Panc1 (cell line): Measurements from ENCODE around the gene FKRP. TPM values are rescaled to one million over a fixed set of nuclear protein-coding genes. Genes with fewer than 3 reads are reported as not detected.
"Not testable (repeated sequence)": the region's sequence is repeated elsewhere in the genome, so short reads cannot be mapped to it uniquely, and the experiment has no call there.

Source experiments
- ATAC-seq: fragments of 200-7000 bp; cut with Tn5 transposase; 2 replicates; pipeline ENCODE4 v1.9.1; 2020; ENCODE audit warnings: mild to moderate bottlenecking, moderate library complexity
- BruUV-seq: library from RNA; stranded (reverse); fragments of 400-500 nt; replicated peaks from 2 replicates; lab custom pipeline; 2021; lab: Mats Ljungman, UMichigan
- CTCF ChIA-PET: fragments of 300-600 bp; sonication (Branson Sonifier 250); formaldehyde crosslinking; loops from one replicate; lab custom pipeline; 2022; ENCODE audit warnings: antibody characterized with exemption; lab: Charles Lee
- POLR2A ChIA-PET: fragments of 300-600 bp; sonication (Branson Sonifier 250); formaldehyde crosslinking; loops from one replicate; lab custom pipeline; 2022; ENCODE audit warnings: antibody characterized with exemption; lab: Charles Lee
- DNase-seq: peaks from one replicate; pipeline ENCODE4 v3.0.0-alpha.2; 2010; ENCODE audit warnings: low read depth, low spot score
- H3K27ac ChIP-seq: 2 replicates; pipeline ENCODE4 v1.5.1; 2011; ENCODE audit warnings: mild to moderate bottlenecking, low read length, inconsistent platforms
- H3K27me3 ChIP-seq: fragments of 200-500 bp; sonication (Bioruptor generic); 2 replicates; pipeline ENCODE4 v1.6.0; 2014; ENCODE audit warnings: low read length, inconsistent platforms; ENCODE audit not compliant: control insufficient read depth, insufficient read depth
- H3K36me3 ChIP-seq: fragments of 200-500 bp; sonication (Bioruptor generic); 2 replicates; pipeline ENCODE4 v1.5.1; 2014; ENCODE audit warnings: inconsistent platforms, mild to moderate bottlenecking, low read length, moderate library complexity; ENCODE audit not compliant: control insufficient read depth, insufficient read depth
- H3K4me1 ChIP-seq: 2 replicates; pipeline ENCODE4 v1.5.1; 2011; ENCODE audit warnings: inconsistent platforms, mild to moderate bottlenecking, low read length, moderate library complexity; ENCODE audit not compliant: control insufficient read depth, insufficient read depth
- H3K4me3 ChIP-seq, 2 experiments: 2 replicates each; pipeline ENCODE4 v1.5.1; 2011 to 2012; ENCODE audit warnings: low read depth in 2 of 2, low read length in 2 of 2, mild to moderate bottlenecking in 2 of 2, inconsistent platforms in 1 of 2, moderate library complexity in 1 of 2
- H3K9me3 ChIP-seq: fragments of 200-500 bp; sonication (Bioruptor generic); 2 replicates; pipeline ENCODE4 v1.5.1; 2014; ENCODE audit warnings: low read depth, mild to moderate bottlenecking, inconsistent platforms, low read length, moderate library complexity; ENCODE audit not compliant: control insufficient read depth, insufficient read depth
- POLR2AphosphoS5 ChIP-seq: IDR thresholded peaks from 2 replicates; pipeline ENCODE4 v1.6.1; 2012; ENCODE audit warnings: mild to moderate bottlenecking, low read depth, low read length, moderate library complexity
- SIN3A ChIP-seq: IDR thresholded peaks from 2 replicates; pipeline ENCODE4 v1.6.1; 2012; ENCODE audit warnings: low read depth, mild to moderate bottlenecking, low read length, moderate library complexity, borderline replicate concordance; ENCODE audit not compliant: insufficient read depth
- TCF7L2 ChIP-seq: IDR thresholded peaks from 2 replicates; pipeline ENCODE4 v1.6.1; 2011; ENCODE audit warnings: mild to moderate bottlenecking, low read depth, low read length, inconsistent platforms
- in situ Hi-C: cut with HindIII; loops from 2 replicates; pipeline ENCODE4 v1.10.0; 2016; ENCODE audit warnings: low sequenced_read_pairs, low pct_unique_long_range_greater_than_20kb
- intact Hi-C: fragments of 100-400 bp; cut with micrococcal nuclease; formaldehyde crosslinking; loops from one replicate; pipeline ENCODE4 v1.10.0; 2022; ENCODE audit not compliant: unreplicated experiment
- total RNA-seq: library from RNA; stranded (reverse); gene quantifications from one replicate; pipeline ENCODE4 v1.2.1, GENCODE V29; 2021; ENCODE audit not compliant: unreplicated experiment
- TF ChIP-seq, protein P1 (sequence below): fragments of 450-650 bp; IDR thresholded peaks from 2 replicates; pipeline ENCODE4 v1.5.1; 2017; ENCODE audit warnings: mild to moderate bottlenecking
- TF ChIP-seq, protein P2 (sequence below), 2 experiments: IDR thresholded peaks; 2 replicates each; pipeline ENCODE4 v1.6.1; 2011 to 2012; ENCODE audit warnings: low read depth in 2 of 2, control low read depth in 1 of 2, low read length in 1 of 2, mild to moderate bottlenecking in 1 of 2, moderate library complexity in 1 of 2; ENCODE audit not compliant: insufficient read depth in 1 of 2

The FKRP gene
- total RNA-seq, 1 experiment from 2014 or later, result 21.6 TPM

DNA sequence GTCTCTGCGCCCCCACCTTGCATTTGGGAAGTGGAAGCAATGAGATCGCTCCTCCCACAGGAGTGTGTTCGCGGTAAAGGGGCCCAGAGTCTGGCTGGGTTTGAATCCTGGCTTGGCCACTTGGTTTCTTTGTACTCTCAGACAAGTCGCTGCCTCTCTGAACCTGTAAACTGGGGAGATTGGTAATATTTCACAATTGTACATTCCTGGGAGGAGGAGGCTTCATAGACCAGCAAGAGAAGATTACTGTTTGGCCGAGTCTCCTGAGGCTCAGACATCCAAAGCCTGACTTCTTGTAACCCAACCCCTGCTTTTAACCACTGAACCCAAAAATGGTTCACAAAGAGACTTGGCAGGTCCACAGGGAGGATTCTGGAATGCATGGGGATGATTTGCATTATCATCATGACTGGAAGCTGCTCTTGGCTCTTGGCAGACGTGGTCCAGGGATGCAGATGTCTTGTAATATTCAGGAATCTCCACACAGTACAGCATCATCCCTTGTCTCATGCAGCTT lies 14.0 kb downstream of the FKRP start:
- BruUV-seq, result no TSS peak
- Histone ChIP-seq H3K36me3 (no peaks in the 10 kb centered on the region), H3K27me3 (no peaks in the 10 kb centered on the region), H3K9me3 (no peaks in the 10 kb centered on the region), H3K27ac (no peak overlapping the region), H3K4me1 (no peaks in the 10 kb centered on the region), H3K4me3 (no peak overlapping the region)
- ChIA-PET POLR2A (interaction anchor here (0.6 kb wide), 1 partner anchor 492 kb away, joined by 3 read pairs; no protein-coding TSS in a partner anchor), CTCF (no interaction called here)
- intact Hi-C loops (loop anchor here (5.0 kb wide), 1 partner anchor 72 kb away; no protein-coding TSS in a partner anchor), in situ Hi-C loops (no loop called here)
- no peak for DNase-seq
- TF ChIP-seq, protein P1, sequence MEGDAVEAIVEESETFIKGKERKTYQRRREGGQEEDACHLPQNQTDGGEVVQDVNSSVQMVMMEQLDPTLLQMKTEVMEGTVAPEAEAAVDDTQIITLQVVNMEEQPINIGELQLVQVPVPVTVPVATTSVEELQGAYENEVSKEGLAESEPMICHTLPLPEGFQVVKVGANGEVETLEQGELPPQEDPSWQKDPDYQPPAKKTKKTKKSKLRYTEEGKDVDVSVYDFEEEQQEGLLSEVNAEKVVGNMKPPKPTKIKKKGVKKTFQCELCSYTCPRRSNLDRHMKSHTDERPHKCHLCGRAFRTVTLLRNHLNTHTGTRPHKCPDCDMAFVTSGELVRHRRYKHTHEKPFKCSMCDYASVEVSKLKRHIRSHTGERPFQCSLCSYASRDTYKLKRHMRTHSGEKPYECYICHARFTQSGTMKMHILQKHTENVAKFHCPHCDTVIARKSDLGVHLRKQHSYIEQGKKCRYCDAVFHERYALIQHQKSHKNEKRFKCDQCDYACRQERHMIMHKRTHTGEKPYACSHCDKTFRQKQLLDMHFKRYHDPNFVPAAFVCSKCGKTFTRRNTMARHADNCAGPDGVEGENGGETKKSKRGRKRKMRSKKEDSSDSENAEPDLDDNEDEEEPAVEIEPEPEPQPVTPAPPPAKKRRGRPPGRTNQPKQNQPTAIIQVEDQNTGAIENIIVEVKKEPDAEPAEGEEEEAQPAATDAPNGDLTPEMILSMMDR, result no peak
- TF ChIP-seq, protein P2, sequence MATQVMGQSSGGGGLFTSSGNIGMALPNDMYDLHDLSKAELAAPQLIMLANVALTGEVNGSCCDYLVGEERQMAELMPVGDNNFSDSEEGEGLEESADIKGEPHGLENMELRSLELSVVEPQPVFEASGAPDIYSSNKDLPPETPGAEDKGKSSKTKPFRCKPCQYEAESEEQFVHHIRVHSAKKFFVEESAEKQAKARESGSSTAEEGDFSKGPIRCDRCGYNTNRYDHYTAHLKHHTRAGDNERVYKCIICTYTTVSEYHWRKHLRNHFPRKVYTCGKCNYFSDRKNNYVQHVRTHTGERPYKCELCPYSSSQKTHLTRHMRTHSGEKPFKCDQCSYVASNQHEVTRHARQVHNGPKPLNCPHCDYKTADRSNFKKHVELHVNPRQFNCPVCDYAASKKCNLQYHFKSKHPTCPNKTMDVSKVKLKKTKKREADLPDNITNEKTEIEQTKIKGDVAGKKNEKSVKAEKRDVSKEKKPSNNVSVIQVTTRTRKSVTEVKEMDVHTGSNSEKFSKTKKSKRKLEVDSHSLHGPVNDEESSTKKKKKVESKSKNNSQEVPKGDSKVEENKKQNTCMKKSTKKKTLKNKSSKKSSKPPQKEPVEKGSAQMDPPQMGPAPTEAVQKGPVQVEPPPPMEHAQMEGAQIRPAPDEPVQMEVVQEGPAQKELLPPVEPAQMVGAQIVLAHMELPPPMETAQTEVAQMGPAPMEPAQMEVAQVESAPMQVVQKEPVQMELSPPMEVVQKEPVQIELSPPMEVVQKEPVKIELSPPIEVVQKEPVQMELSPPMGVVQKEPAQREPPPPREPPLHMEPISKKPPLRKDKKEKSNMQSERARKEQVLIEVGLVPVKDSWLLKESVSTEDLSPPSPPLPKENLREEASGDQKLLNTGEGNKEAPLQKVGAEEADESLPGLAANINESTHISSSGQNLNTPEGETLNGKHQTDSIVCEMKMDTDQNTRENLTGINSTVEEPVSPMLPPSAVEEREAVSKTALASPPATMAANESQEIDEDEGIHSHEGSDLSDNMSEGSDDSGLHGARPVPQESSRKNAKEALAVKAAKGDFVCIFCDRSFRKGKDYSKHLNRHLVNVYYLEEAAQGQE (IDR thresholded peaks at IDR 0.05; ENCODE audit: insufficient read depth in 1 of 2, low read depth in 2 of 2, low read length in 1 of 2), result no peak
- TF ChIP-seq POLR2AphosphoS5 (no peak), TCF7L2 (no peak)
- ATAC-seq, result no peak

DNA sequence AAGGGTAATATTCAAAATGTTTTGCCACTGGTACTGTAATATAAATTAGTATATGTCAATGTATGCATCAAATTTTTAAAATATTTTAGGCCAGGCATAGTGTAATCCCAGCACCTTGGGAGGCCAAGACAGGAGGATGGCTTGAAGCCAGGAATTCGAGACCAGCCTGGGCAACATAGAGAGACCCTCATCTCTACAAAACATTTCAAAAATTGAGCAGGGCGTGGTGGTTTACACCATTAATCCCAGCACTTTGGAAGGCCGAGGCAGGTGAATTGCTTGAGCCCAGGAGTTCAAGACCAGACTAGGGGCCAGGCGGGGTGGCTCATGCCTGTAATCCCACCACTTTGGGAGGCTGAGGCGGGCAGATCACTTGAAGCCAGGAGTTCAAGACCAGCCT lies 14.5 kb downstream of the FKRP start:
- no TSS peak for BruUV-seq
- intact Hi-C loops, result no loop called here
- Histone ChIP-seq H3K27ac (no peak overlapping the region), H3K4me1 (no peaks in the 10 kb centered on the region), H3K4me3 (no peak overlapping the region), H3K27me3 (no peaks in the 10 kb centered on the region), H3K9me3 (no peaks in the 10 kb centered on the region), H3K36me3 (no peaks in the 10 kb centered on the region)
- in situ Hi-C loops, result no loop called here
- DNase-seq (no peak), ATAC-seq (no peak)
- ChIA-PET POLR2A (interaction anchor here (0.6 kb wide), 1 partner anchor 1724 kb away, joined by 3 read pairs; no protein-coding TSS in a partner anchor), CTCF (no interaction called here)
- TF ChIP-seq SIN3A (no peak), TCF7L2 (no peak), POLR2AphosphoS5 (no peak)
- TF ChIP-seq, protein P2 (IDR thresholded peaks at IDR 0.05; ENCODE audit: insufficient read depth in 1 of 2, low read depth in 2 of 2, low read length in 1 of 2), result no peak
- TF ChIP-seq, protein P1, result no peak

DNA sequence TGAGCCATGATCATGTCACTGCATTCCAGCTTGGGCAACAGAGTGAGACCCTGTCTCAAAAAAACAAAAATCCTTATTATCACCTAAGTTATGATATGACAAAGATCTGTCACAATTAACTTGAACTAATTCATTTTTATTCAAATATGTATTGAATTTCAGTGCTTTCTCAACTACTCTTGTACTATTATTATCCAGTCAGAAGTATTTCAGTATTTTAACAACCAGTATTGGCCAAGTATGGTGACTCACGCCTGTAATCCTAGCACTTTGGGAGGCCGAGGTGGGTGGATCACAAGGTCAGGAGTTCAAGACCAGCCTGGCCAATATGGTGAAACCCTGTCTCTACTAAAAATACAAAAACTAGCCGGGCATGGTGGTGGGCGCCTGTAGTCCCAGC lies 15.0 kb downstream of the FKRP start:
- H3K27ac ChIP-seq, intact Hi-C loops, CTCF ChIA-PET, H3K4me3 ChIP-seq, H3K27me3 ChIP-seq, ATAC-seq, H3K9me3 ChIP-seq, H3K4me1 ChIP-seq, H3K36me3 ChIP-seq, BruUV-seq, DNase-seq, in situ Hi-C loops: not testable (repeated sequence)
- POLR2A ChIA-PET, result interaction anchor here (0.6 kb wide), 1 partner anchor 1725 kb away, joined by 3 read pairs; no protein-coding TSS in a partner anchor
